Liver (tissue), 9 donors: Measurements from ENCODE around the gene OCA2. TPM values are rescaled to one million over a fixed set of nuclear protein-coding genes. Genes with fewer than 3 reads are reported as not detected.

ENCODE experiments used
- DNase-seq: peaks from one replicate; pipeline ENCODE4 v3.0.0-alpha.2; 2017; ENCODE audit warnings: low spot score
- H3K27ac ChIP-seq, 2 donors: one replicate each; pipeline ENCODE4 v1.7.0; 2013; ENCODE audit warnings: inconsistent platforms in 2 of 2, low read length in 2 of 2, control low read depth in 1 of 2, low read depth in 1 of 2, mild to moderate bottlenecking in 1 of 2
- H3K27me3 ChIP-seq, 4 donors: one replicate each; pipeline versions ENCODE4 v1.6.1 to v1.7.0; 2013; ENCODE audit warnings: low read length in 3 of 4, inconsistent platforms in 1 of 4, mild to moderate bottlenecking in 1 of 4, moderate library complexity in 1 of 4; ENCODE audit not compliant: control insufficient read depth in 4 of 4, insufficient read depth in 4 of 4
- H3K36me3 ChIP-seq, 4 donors: one replicate each; pipeline versions ENCODE4 v1.6.1 to v1.7.0; 2013; ENCODE audit warnings: low read length in 3 of 4, mild to moderate bottlenecking in 3 of 4, low read depth in 1 of 4, moderate library complexity in 1 of 4; ENCODE audit not compliant: control insufficient read depth in 4 of 4, insufficient read depth in 3 of 4
- H3K4me1 ChIP-seq, 4 donors: one replicate each; pipeline versions ENCODE4 v1.6.1 to v1.7.0; 2013; ENCODE audit warnings: low read length in 3 of 4, mild to moderate bottlenecking in 3 of 4, moderate library complexity in 1 of 4; ENCODE audit not compliant: control insufficient read depth in 4 of 4, insufficient read depth in 4 of 4
- H3K4me3 ChIP-seq, 3 donors: one replicate each; pipeline versions ENCODE4 v1.6.1 to v1.7.0; 2013; ENCODE audit warnings: low read length in 3 of 3, control low read depth in 1 of 3, low read depth in 1 of 3, mild to moderate bottlenecking in 1 of 3
- H3K9ac ChIP-seq, 2 donors: one replicate each; pipeline ENCODE4 v1.7.0; 2013; ENCODE audit warnings: low read length in 2 of 2, mild to moderate bottlenecking in 2 of 2, moderate library complexity in 2 of 2, control low read depth in 1 of 2, low read depth in 1 of 2
- H3K9me3 ChIP-seq, 4 donors: one replicate each; pipeline versions ENCODE4 v1.6.1 to v1.7.0; 2013; ENCODE audit warnings: low read length in 3 of 4; ENCODE audit not compliant: control insufficient read depth in 4 of 4
- EGR1 ChIP-seq, 2 donors: IDR thresholded peaks; 2 replicates each; pipeline ENCODE4 v1.6.1; 2016 to 2018; ENCODE audit warnings: antibody characterized with exemption in 2 of 2, low read depth in 2 of 2
- FOXA1 ChIP-seq: IDR thresholded peaks from 2 replicates; pipeline ENCODE4 v1.6.1; 2016; ENCODE audit warnings: antibody characterized with exemption
- FOXA2 ChIP-seq: IDR thresholded peaks from 2 replicates; pipeline ENCODE4 v1.6.1; 2016; ENCODE audit warnings: antibody characterized with exemption
- GABPA ChIP-seq, 2 donors: IDR thresholded peaks in 1 of 2; conservative IDR thresholded peaks in 1 of 2; 2 replicates each; pipeline ENCODE4 v1.6.1; 2016; ENCODE audit warnings: antibody characterized with exemption in 2 of 2, mild to moderate bottlenecking in 1 of 2, moderate library complexity in 1 of 2
- HNF4G ChIP-seq: IDR thresholded peaks from 2 replicates; pipeline ENCODE4 v1.6.1; 2016; ENCODE audit warnings: antibody characterized with exemption
- JUND ChIP-seq, 2 donors: IDR thresholded peaks; 2 replicates each; pipeline ENCODE4 v1.6.1; 2016; ENCODE audit warnings: antibody characterized with exemption in 2 of 2
- NR2F2 ChIP-seq: IDR thresholded peaks from 2 replicates; pipeline ENCODE4 v1.6.1; 2016; ENCODE audit warnings: antibody characterized with exemption
- RAD21 ChIP-seq, 2 donors: IDR thresholded peaks; 2 replicates each; pipeline ENCODE4 v1.6.1; 2016; ENCODE audit warnings: antibody characterized with exemption in 2 of 2, mild to moderate bottlenecking in 2 of 2
- RXRA ChIP-seq, 2 donors: IDR thresholded peaks; 2 replicates each; pipeline ENCODE4 v1.6.1; 2017 to 2018; ENCODE audit warnings: antibody characterized with exemption in 2 of 2, mild to moderate bottlenecking in 1 of 2
- SP1 ChIP-seq: IDR thresholded peaks from 2 replicates; pipeline ENCODE4 v1.6.1; 2018; ENCODE audit warnings: antibody characterized with exemption, mild to moderate bottlenecking
- TAF1 ChIP-seq: conservative IDR thresholded peaks from 2 replicates; pipeline ENCODE4 v1.6.1; 2016; ENCODE audit warnings: antibody characterized with exemption, mild to moderate bottlenecking
- YY1 ChIP-seq: IDR thresholded peaks from 2 replicates; pipeline ENCODE4 v1.6.1; 2016; ENCODE audit warnings: antibody characterized with exemption, mild to moderate bottlenecking
- WGBS: extraction: QIAGEN DNeasy Blood & Tissue Kit; methylation state at CpG from one replicate; pipeline ENCODE4 v1.1.7; 2013; 5-methylcytosine and 5-hydroxymethylcytosine counted together
- polyA plus RNA-seq, 2 donors: library from polyadenylated mRNA; stranded (reverse) in 1 of 2; unstranded in 1 of 2; fragments of 200-250 nt in 1 of 2; fragments of >200 nt in 1 of 2; fragmentation: Nextera tagmentation in 1 of 2; extraction: Ambion mirVana in 1 of 2; gene quantifications; one replicate each; pipeline versions ENCODE4 v1.2.1 to v1.2.3, GENCODE V29; 2013 to 2015
- total RNA-seq, 2 donors: library from RNA; depleted of rRNA; stranded (reverse); fragments of >200 nt; gene quantifications; one replicate each; pipeline ENCODE4 v1.2.3, GENCODE V29; 2014
- TF ChIP-seq, protein P1 (sequence below): IDR thresholded peaks from 2 replicates; pipeline ENCODE4 v1.6.1; 2016; ENCODE audit warnings: antibody characterized with exemption, mild to moderate bottlenecking
- TF ChIP-seq, protein P2 (sequence below): IDR thresholded peaks from 2 replicates; pipeline ENCODE4 v1.6.1; 2016; ENCODE audit warnings: antibody characterized with exemption
- TF ChIP-seq, protein P3 (sequence below): IDR thresholded peaks from 2 replicates; pipeline ENCODE4 v1.6.1; 2016; ENCODE audit warnings: antibody characterized with exemption
- TF ChIP-seq, protein P4 (sequence below): fragments of 150-350 bp; IDR thresholded peaks from 2 replicates; pipeline ENCODE4 v1.5.1; 2017; ENCODE audit warnings: improper control_type of control experiment, low read depth, low read length; ENCODE audit not compliant: missing input control
- TF ChIP-seq, protein P5 (sequence below): IDR thresholded peaks from 2 replicates; pipeline ENCODE4 v1.6.1; 2016; ENCODE audit warnings: antibody characterized with exemption
- donor health status: healthy.
- donor health status: healthy.
- donor health status: healthy.
- donor health status: healthy.
- donor health status: healthy.

OCA2 gene
- total and polyA plus RNA-seq, 4 donors: 0.02 to 0.56 (median 0.15) TPM

DNA sequence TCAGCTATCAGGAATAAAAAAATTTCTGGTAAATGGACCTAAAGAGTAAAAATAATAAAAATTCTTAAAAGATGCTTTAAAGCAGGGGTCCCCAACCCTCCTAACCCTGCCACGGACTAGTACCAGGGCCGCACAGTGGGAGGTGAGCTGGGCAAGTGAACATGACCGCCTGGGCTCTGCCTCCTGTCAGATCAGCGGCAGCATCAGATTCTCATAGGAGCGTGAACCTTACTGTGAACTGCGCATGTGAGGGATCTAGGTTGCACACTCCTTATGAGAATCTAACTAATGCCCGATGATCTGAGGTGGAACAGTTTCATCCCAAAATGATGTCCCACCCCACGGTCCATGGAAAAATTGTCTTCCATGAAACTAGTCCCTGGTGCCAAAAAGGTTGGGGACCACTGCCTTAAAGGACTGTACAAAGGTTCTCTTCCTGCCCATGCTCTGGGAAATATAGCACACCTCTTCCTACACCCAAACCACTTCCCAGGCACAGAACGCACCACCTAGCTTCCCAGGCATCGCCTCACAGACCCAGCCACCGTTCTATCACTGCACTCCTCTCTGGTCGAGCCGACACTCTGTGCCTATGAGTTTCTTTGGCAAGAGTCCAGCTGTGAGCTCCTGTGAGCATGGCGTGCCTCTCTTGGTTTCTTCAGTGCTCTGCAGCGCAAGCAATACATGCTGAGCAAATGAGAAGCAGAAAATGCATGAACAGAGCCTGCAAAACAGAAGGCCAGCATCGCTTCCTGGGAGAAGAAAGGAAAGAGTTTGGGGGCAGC, 104.9 kb downstream of the OCA2 start:
- H3K36me3 ChIP-seq: no peaks in the 10 kb centered on the region
- H3K27me3 ChIP-seq: no peaks in the 10 kb centered on the region
- DNase-seq: no peak
- 88% methylated on average over 16 of the region's 16 CpGs for WGBS
- H3K27ac ChIP-seq: no peak overlapping the region
- TF ChIP-seq, protein P1, sequence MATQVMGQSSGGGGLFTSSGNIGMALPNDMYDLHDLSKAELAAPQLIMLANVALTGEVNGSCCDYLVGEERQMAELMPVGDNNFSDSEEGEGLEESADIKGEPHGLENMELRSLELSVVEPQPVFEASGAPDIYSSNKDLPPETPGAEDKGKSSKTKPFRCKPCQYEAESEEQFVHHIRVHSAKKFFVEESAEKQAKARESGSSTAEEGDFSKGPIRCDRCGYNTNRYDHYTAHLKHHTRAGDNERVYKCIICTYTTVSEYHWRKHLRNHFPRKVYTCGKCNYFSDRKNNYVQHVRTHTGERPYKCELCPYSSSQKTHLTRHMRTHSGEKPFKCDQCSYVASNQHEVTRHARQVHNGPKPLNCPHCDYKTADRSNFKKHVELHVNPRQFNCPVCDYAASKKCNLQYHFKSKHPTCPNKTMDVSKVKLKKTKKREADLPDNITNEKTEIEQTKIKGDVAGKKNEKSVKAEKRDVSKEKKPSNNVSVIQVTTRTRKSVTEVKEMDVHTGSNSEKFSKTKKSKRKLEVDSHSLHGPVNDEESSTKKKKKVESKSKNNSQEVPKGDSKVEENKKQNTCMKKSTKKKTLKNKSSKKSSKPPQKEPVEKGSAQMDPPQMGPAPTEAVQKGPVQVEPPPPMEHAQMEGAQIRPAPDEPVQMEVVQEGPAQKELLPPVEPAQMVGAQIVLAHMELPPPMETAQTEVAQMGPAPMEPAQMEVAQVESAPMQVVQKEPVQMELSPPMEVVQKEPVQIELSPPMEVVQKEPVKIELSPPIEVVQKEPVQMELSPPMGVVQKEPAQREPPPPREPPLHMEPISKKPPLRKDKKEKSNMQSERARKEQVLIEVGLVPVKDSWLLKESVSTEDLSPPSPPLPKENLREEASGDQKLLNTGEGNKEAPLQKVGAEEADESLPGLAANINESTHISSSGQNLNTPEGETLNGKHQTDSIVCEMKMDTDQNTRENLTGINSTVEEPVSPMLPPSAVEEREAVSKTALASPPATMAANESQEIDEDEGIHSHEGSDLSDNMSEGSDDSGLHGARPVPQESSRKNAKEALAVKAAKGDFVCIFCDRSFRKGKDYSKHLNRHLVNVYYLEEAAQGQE: no peak
- TF ChIP-seq JUND (IDR thresholded peaks at IDR 0.05) (no peak), RXRA (IDR thresholded peaks at IDR 0.05) (no peak), FOXA2 (no peak), YY1 (no peak), TAF1 (no peak), EGR1 (IDR thresholded peaks at IDR 0.05; ENCODE audit: low read depth in 2 of 2) (no peak), SP1 (no peak), RAD21 (IDR thresholded peaks at IDR 0.05) (no peak)
- TF ChIP-seq, protein P2, sequence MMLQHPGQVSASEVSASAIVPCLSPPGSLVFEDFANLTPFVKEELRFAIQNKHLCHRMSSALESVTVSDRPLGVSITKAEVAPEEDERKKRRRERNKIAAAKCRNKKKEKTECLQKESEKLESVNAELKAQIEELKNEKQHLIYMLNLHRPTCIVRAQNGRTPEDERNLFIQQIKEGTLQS: no peak
- TF ChIP-seq, protein P3, sequence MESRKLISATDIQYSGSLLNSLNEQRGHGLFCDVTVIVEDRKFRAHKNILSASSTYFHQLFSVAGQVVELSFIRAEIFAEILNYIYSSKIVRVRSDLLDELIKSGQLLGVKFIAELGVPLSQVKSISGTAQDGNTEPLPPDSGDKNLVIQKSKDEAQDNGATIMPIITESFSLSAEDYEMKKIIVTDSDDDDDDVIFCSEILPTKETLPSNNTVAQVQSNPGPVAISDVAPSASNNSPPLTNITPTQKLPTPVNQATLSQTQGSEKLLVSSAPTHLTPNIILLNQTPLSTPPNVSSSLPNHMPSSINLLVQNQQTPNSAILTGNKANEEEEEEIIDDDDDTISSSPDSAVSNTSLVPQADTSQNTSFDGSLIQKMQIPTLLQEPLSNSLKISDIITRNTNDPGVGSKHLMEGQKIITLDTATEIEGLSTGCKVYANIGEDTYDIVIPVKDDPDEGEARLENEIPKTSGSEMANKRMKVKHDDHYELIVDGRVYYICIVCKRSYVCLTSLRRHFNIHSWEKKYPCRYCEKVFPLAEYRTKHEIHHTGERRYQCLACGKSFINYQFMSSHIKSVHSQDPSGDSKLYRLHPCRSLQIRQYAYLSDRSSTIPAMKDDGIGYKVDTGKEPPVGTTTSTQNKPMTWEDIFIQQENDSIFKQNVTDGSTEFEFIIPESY: no peak
- no peak overlapping the region for H3K9ac ChIP-seq
- H3K4me1 ChIP-seq: no peaks in the 10 kb centered on the region
- no peaks in the 10 kb centered on the region for H3K9me3 ChIP-seq
- H3K4me3 ChIP-seq: no peak overlapping the region

DNA sequence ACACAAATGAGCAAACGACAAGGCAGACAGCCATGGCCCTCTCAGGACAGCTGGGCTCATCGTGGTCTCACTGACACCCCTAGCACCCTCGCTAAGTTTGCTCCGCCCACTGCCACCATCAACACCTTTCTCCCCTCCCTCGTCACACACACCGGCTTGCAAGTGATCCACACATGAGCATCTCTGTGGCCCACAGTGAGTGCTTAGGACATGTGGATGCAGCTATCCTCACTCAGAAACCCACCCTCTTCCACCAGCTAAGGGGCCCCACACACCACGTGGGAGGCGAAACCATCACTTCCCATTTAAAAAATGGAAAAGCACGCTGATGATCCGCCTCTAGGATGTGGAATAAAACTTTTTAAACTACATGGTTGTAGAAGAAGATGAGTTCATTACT, 105.6 kb downstream of the OCA2 start:
- Histone ChIP-seq H3K27ac (no peak overlapping the region), H3K9ac (no peak overlapping the region), H3K27me3 (no peaks in the 10 kb centered on the region), H3K4me3 (no peak overlapping the region), H3K36me3 (no peaks in the 10 kb centered on the region), H3K4me1 (no peaks in the 10 kb centered on the region), H3K9me3 (no peaks in the 10 kb centered on the region)
- TF ChIP-seq NR2F2 (no peak), FOXA1 (no peak), HNF4G (no peak), EGR1 (IDR thresholded peaks at IDR 0.05; ENCODE audit: low read depth in 2 of 2) (no peak), RAD21 (IDR thresholded peaks at IDR 0.05) (no peak), GABPA (IDR thresholded peaks at IDR 0.05 in 1 of 2, conservative IDR thresholded peaks at IDR 0.05 in 1 of 2) (no peak)
- TF ChIP-seq, protein P4, sequence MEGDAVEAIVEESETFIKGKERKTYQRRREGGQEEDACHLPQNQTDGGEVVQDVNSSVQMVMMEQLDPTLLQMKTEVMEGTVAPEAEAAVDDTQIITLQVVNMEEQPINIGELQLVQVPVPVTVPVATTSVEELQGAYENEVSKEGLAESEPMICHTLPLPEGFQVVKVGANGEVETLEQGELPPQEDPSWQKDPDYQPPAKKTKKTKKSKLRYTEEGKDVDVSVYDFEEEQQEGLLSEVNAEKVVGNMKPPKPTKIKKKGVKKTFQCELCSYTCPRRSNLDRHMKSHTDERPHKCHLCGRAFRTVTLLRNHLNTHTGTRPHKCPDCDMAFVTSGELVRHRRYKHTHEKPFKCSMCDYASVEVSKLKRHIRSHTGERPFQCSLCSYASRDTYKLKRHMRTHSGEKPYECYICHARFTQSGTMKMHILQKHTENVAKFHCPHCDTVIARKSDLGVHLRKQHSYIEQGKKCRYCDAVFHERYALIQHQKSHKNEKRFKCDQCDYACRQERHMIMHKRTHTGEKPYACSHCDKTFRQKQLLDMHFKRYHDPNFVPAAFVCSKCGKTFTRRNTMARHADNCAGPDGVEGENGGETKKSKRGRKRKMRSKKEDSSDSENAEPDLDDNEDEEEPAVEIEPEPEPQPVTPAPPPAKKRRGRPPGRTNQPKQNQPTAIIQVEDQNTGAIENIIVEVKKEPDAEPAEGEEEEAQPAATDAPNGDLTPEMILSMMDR: no peak
- TF ChIP-seq, protein P1: no peak
- TF ChIP-seq, protein P5, sequence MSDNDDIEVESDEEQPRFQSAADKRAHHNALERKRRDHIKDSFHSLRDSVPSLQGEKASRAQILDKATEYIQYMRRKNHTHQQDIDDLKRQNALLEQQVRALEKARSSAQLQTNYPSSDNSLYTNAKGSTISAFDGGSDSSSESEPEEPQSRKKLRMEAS: no peak
- TF ChIP-seq, protein P2: no peak
- DNase-seq: no peak
- WGBS: 88% methylated on average over 10 of the region's 10 CpGs
